ENCODE results near the gene CEP112.

Gene CEP112

DNA sequence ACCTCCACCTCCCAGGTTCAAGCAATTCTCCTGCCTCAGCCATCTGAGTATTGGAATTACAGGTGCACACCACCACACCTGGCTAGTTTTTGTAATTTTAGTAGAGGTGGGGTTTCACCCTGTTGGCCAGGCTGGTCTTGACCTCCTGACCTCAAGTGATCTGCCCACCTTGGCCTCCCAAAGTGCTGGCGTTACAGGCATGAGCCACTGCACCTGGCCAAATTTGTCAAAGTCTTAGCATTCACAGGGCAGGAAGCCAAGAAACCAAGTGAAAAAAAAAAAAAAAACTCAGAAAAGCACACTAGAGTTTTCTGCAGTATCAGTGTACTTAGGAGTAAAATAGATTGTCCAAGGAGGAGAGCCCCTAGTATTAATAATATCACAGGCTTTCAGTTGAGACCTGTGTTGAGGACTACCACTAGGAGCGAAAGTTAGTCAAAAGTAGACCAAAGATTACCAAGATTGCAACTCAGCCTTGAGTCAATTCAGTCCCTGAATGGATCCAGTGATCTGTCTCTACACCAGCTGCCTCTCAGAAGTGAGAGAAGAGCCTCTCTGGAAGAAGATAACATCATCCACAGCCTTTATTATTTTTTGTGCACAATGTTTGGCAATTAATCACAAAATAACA lies 159.7 kb downstream of the CEP112 start:
- TF ChIP-seq GATA3 (IDR thresholded peaks at IDR 0.05; ENCODE audit: low read depth, low read length) (no peak), GATA2 (IDR thresholded peaks at IDR 0.05; ENCODE audit: low read depth, low read length) (no peak)

GRCh38 chr17:66025551-66025950 lies 166.4 kb downstream of the CEP112 start:
- no peak for TF ChIP-seq GATA2 (IDR thresholded peaks at IDR 0.05; ENCODE audit: low read depth, low read length)
- TF ChIP-seq GATA3 (IDR thresholded peaks at IDR 0.05; ENCODE audit: low read depth, low read length): no peak

- no peak for TF ChIP-seq GATA3 (IDR thresholded peaks at IDR 0.05; ENCODE audit: low read depth, low read length)
- TF ChIP-seq GATA2 (IDR thresholded peaks at IDR 0.05; ENCODE audit: low read depth, low read length): no peak
These were observed 170.2 kb downstream of the CEP112 start for GRCh38 chr17:66021757-66022156.

- TF ChIP-seq GATA2 (IDR thresholded peaks at IDR 0.05; ENCODE audit: low read depth, low read length): no peak
- no peak for TF ChIP-seq GATA3 (IDR thresholded peaks at IDR 0.05; ENCODE audit: low read depth, low read length)
These were observed 173.1 kb downstream of the CEP112 start for GRCh38 chr17:66018786-66019185.

GRCh38 chr17:66016231-66016630 lies 175.7 kb downstream of the CEP112 start:
- no peak for TF ChIP-seq GATA2 (IDR thresholded peaks at IDR 0.05; ENCODE audit: low read depth, low read length)
- no peak for TF ChIP-seq GATA3 (IDR thresholded peaks at IDR 0.05; ENCODE audit: low read depth, low read length)

DNA sequence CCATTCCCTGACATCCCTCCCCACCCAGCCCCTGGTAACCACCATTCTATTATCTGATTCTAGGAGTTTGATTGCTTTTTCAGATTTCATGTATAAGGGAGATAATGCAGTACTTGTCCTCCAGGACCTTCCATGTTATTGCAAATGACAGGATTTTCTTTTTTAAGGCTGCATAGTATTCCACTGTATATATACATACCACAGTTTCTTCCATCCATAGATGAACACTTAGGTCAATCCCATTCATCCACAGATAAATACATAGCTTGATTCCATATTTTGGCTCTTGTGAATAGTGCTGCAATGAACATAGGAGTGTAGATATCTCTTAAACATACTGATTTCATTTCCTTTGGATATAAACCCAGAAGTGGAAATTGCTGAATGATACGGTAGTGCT lies 183.3 kb downstream of the CEP112 start:
- no peak for TF ChIP-seq GATA3 (IDR thresholded peaks at IDR 0.05; ENCODE audit: low read depth, low read length)
- no peak for TF ChIP-seq GATA2 (IDR thresholded peaks at IDR 0.05; ENCODE audit: low read depth, low read length)

- TF ChIP-seq GATA3 (IDR thresholded peaks at IDR 0.05; ENCODE audit: low read depth, low read length) (no peak), GATA2 (IDR thresholded peaks at IDR 0.05; ENCODE audit: low read depth, low read length) (no peak)
These were observed 185.3 kb downstream of the CEP112 start for GRCh38 chr17:66006654-66007053.

DNA sequence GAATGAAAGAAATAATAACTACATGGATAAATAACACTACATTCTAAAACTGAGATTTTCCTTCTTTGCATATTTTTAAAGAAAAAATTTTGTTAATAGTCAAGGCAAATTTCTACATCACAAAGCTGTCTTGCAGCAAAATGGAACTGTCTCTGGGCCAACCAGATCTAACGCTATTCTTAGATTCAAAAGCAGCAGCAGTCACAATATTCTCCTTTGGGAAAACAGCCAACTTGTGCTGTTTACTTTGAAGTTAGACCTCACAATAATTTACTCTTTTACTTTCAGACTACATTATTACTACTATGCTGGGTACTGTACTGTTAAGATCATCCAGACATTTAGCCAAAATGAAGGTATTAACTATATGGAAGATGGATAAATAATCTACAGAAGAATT lies 189.1 kb downstream of the CEP112 start:
- TF ChIP-seq GATA3 (IDR thresholded peaks at IDR 0.05; ENCODE audit: low read depth, low read length) (no peak), GATA2 (IDR thresholded peaks at IDR 0.05; ENCODE audit: low read depth, low read length) (no peak)

DNA sequence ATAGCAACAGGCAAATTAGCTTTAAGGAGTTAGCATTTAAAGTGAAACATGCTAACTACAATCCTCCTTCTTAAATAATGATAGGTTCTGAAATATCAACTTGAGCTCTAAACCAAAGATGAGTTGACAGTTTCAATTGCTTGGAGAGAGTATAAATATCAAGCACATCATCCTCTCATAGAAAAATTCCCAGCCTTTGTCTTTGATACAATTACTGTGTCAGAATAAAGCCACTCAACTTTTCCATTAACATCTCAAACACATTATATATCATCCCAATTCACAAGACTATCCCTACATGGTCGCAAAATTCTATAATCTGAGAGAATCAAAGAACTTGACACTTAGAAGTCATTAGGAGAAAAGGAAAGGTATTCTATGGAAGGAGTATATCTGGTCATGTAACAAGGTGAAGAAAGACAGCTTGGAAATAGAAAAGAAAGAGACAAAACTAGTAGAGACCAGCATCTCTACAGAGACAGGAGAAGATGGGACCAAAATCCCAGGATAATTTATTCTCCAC lies 189.8 kb downstream of the CEP112 start:
- TF ChIP-seq GATA3 (IDR thresholded peaks at IDR 0.05; ENCODE audit: low read depth, low read length) (no peak), GATA2 (IDR thresholded peaks at IDR 0.05; ENCODE audit: low read depth, low read length) (no peak)

- TF ChIP-seq GATA3 (IDR thresholded peaks at IDR 0.05; ENCODE audit: low read depth, low read length) (no peak), GATA2 (IDR thresholded peaks at IDR 0.05; ENCODE audit: low read depth, low read length) (no peak)
These were observed 191.7 kb downstream of the CEP112 start for GRCh38 chr17:66000216-66000615.

GRCh38 chr17:65998675-65999074 lies 193.3 kb downstream of the CEP112 start:
- TF ChIP-seq GATA3 (IDR thresholded peaks at IDR 0.05; ENCODE audit: low read depth, low read length) (no peak), GATA2 (IDR thresholded peaks at IDR 0.05; ENCODE audit: low read depth, low read length) (no peak)

GRCh38 chr17:65994679-65995078 lies 197.3 kb downstream of the CEP112 start:
- TF ChIP-seq GATA2 (IDR thresholded peaks at IDR 0.05; ENCODE audit: low read depth, low read length) (no peak), GATA3 (IDR thresholded peaks at IDR 0.05; ENCODE audit: low read depth, low read length) (no peak)

- no peak for TF ChIP-seq GATA2 (IDR thresholded peaks at IDR 0.05; ENCODE audit: low read depth, low read length)
- no peak for TF ChIP-seq GATA3 (IDR thresholded peaks at IDR 0.05; ENCODE audit: low read depth, low read length)
These were observed 197.8 kb downstream of the CEP112 start for GRCh38 chr17:65994114-65994513.

- TF ChIP-seq GATA3 (IDR thresholded peaks at IDR 0.05; ENCODE audit: low read depth, low read length) (no peak), GATA2 (IDR thresholded peaks at IDR 0.05; ENCODE audit: low read depth, low read length) (no peak)
These were observed 201.3 kb downstream of the CEP112 start for GRCh38 chr17:65990593-65990992.

DNA sequence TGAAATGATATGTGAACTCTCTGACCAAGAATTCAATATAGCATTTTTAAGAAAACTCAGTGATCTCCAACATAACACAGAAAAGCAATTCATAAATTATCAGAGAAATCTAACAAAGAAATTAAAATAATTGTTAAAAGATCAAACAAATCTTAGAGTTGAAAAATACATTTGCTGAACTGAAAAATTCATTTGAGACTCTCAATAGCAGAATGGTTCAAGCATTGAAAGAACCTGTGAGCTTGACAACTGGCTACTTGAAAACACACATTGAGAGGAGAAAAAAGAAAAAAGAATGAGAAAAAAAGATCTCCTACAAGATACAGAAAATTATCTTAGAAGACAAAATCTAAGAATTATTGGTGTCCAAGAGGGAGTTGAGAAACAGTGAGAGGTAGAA lies 203.5 kb downstream of the CEP112 start:
- TF ChIP-seq GATA2 (IDR thresholded peaks at IDR 0.05; ENCODE audit: low read depth, low read length) (no peak), GATA3 (IDR thresholded peaks at IDR 0.05; ENCODE audit: low read depth, low read length) (no peak)

DNA sequence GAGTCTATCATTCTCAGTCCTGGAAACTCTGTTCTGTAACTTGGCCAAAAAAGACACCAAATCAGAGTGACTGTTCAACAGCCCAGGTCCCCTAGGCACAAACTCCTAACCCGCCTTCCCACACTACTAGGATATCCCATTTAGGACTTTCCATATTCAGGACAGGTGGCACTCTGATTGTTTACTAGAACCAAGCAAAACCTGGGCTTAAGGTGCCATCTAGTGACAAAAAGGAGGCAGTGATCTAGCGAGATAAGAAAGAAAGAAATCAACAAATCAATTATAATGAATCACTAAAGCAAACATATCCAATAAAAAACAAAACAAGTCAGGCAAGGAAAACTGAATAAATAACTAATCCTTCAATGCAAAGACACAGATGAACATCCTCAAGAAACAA lies 203.9 kb downstream of the CEP112 start:
- TF ChIP-seq GATA2 (IDR thresholded peaks at IDR 0.05; ENCODE audit: low read depth, low read length): no peak
- no peak for TF ChIP-seq GATA3 (IDR thresholded peaks at IDR 0.05; ENCODE audit: low read depth, low read length)
